HFF-Myc (cell line): ENCODE data around the gene GALNT2.

Experiments
- DNase-seq: peaks from one replicate; pipeline ENCODE4 v3.0.0-alpha.2; 2011; ENCODE audit warnings: low read depth; ENCODE audit errors: extremely low read depth
- H3K4me3 ChIP-seq: replicated peaks from 2 replicates; pipeline ENCODE4 v1.5.1; 2011; ENCODE audit warnings: low read depth, mild to moderate bottlenecking, control low read depth, low read length
- CTCF ChIP-seq: IDR thresholded peaks from 2 replicates; pipeline ENCODE4 v1.5.1; 2012; ENCODE audit warnings: mild to moderate bottlenecking, low read depth, low read length, control low read depth; ENCODE audit errors: missing control alignments

GALNT2 gene

DNA sequence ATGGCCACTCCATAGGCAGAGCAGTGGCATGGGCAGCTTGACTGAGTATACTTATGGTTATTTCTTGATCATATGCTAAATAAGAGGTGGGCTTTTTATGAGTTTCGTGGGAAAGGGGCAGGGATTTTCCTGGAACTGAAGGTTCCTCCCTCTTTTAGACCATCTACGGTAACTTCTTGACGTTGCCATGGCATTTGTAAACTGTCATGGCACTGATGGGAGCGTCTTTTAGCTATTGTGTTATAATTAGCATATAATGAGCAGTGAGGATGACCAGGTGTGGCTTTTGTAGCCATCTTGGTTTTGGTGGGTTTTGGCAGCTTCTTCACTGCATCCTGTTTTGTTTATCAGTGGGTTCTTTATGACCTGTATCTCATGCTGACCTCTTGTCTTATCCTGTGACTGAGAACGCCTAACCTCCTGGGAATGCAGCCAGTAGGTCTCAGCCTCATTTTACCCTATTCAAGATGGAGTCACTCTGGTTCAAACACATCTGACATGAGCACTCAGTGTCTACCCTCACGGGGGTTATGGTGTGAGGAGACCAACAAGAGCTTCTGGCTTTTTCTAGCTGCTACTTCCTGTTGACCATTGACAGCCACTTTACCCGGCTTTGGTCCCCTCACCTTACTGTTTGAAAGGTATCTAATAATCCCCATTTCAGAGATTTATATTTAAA lies 71.7 kb downstream of the GALNT2 start:
- TF ChIP-seq CTCF = no peak
- no peak for DNase-seq

GRCh38 chr1:230139315-230139714 lies 72.3 kb downstream of the GALNT2 start:
- no peak for TF ChIP-seq CTCF
- DNase-seq = no peak
- H3K4me3 ChIP-seq = no peak overlapping the region

More for the DNA sequence above, 71.7 kb downstream of the GALNT2 start:
- H3K4me3 ChIP-seq = no peak overlapping the region

DNA sequence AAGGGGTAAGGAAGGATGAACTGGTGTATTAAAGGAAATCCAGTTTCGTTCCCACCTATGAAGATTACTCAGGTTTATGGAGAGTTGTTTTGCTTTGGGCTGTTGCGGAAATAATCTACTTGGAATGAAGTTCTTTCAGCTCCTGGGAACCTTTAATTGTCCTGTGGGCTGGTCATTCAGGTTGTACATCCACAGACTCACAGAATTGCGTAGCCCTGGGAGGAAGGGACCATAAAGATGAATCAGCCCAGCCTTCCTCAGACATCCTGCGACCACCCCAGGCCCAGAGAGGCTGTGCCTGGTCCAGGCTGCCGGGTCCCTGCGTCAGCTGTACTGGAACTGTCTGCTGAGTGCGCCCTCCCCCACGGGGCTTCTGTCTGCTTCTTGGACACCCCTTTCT lies 72.7 kb downstream of the GALNT2 start:
- TF ChIP-seq CTCF = no peak
- no peak overlapping the region for H3K4me3 ChIP-seq
- DNase-seq = no peak

DNA sequence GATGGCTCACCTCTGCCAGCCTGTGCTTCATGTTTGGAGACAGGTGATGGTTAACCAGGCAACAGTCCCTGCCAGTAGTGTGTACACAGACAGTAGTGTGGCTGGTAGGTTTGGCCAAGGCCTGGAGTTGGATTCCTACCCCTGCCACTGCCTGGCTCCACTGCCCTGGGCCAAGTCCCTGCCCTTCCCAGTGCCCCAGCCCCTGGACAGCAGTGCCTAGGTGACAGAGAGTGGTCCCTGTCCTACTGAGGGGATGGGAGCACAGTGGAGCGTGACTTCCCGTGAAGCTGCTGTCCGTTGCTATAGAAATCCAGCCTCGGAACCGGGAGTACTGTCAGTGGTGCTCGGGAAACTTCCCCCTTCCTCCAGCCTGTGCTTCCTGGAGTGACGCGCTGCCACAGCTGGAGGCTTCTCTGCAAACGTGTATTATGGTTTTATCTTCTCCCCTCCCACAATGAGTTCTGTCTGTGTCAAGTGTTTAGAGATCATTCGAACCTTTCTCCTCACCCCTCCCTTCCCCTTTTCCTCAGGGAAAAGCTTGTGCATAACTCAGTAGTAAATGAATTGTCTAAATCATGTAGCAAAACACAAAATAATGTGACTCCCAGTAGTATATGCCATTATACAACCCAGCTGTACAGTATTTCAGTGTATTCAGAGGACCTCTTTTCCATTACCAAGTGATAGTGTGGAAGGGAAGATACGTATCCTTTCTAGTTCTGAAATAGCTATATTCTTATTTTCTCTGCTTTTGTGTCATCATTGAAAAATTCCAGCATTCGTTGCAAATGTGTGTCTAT lies 73.4 kb downstream of the GALNT2 start:
- H3K4me3 ChIP-seq = no peak overlapping the region
- no peak for TF ChIP-seq CTCF
- no peak for DNase-seq

DNA sequence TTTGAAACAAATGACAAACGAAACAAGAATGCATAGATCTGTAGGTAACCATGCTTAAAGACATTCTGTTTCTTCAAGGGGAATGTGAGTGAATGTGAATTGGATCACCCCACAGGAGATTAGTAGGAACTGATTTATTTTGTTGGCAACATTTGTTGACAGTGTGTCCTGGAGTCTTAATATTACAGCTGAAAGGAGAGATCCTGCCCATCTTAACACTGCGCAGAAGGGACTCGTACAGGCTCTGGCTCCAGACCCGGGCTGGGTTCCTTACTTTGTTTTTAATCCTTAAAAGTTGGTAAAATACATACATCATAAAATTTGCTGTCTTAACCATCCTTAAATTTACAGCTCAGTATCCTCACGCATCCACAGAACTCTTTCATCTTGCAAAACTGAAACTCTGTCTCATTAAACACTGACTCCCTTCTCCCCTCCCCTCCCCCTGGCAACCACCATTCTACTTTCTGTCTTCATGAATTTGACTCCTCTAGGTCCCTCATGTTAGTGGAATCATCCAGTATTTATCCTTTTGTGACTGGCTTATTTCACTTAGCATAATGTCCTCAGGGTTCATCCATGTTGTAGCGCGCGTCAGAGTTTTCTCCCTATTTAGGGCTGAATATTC lies 74.1 kb downstream of the GALNT2 start:
- no peak for DNase-seq
- TF ChIP-seq CTCF = no peak
- H3K4me3 ChIP-seq = no peak overlapping the region

GRCh38 chr1:230141797-230142607 lies 75.0 kb downstream of the GALNT2 start:
- TF ChIP-seq CTCF = no peak
- no peak for DNase-seq
- no peak overlapping the region for H3K4me3 ChIP-seq
